Measurements from ENCODE around the gene ANGPTL4.
"Not testable (repeated sequence)": the region's sequence is repeated elsewhere in the genome, so short reads cannot be mapped to it uniquely, and the experiment has no call there.

Gene ANGPTL4, protein sequence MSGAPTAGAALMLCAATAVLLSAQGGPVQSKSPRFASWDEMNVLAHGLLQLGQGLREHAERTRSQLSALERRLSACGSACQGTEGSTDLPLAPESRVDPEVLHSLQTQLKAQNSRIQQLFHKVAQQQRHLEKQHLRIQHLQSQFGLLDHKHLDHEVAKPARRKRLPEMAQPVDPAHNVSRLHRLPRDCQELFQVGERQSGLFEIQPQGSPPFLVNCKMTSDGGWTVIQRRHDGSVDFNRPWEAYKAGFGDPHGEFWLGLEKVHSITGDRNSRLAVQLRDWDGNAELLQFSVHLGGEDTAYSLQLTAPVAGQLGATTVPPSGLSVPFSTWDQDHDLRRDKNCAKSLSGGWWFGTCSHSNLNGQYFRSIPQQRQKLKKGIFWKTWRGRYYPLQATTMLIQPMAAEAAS

DNA sequence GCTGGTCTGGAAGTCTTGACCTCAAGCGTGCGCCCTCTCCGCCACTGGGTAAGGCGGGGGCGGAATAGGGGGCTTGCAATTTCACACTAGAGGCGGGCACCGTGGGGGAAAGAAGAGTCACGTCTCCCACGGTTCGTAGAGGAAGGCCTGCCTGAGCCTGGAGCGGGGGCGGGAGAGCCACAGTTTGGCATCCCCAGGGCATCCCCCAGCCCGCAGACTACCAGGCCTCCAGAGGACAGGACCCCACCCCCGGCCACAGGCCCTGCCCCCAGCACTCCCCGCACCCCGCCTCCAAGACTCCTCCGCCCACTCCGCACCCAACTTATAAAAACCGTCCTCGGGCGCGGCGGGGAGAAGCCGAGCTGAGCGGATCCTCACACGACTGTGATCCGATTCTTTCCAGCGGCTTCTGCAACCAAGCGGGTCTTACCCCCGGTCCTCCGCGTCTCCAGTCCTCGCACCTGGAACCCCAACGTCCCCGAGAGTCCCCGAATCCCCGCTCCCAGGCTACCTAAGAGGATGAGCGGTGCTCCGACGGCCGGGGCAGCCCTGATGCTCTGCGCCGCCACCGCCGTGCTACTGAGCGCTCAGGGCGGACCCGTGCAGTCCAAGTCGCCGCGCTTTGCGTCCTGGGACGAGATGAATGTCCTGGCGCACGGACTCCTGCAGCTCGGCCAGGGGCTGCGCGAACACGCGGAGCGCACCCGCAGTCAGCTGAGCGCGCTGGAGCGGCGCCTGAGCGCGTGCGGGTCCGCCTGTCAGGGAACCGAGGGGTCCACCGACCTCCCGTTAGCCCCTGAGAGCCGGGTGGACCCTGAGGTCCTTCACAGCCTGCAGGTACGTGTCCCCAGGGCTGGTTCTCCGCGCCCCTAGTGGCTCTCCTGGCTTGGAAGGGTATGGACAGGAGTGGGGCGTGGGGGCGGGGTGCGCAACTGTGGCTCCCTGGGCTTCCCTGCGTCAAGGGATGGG lies at the start of gene ANGPTL4:
ANGPTL4 (plus strand) TSS at position 353 of the 969 bp plus-strand sequence; CDS start at position 520, 167 bp downstream.
- peak; percentile 22 for DNase-seq

DNA sequence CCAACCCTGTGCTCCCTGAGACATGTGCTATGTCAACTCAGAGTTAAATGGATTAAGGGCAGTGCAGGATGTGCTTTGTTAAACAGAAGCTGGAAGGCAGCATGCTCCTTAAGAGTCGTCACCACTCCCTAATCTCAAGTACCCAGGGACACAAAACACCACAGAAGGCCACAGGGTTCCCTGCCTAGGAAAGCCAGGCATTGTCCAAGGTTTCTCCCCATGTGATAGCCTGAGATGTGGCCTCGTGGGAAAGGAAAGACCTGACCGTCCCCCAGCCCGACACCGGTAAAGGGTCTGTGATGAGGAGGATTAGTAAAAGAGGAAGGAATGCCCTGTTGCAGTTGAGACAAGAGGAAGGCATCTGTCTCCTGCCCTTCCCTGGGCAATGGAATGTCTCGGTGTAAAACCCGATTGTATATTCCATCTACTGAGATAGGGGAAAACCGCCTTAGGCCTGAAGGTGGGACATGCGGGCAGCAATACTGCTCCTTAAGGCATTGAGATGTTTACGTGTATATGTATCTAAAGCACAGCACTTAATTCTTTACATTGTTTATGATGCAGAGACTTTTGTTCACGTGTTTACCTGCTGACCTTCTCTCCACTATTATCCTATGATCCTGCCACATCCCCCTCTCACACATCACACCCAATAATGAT lies 48.8 kb upstream of the ANGPTL4 start:
- DNase-seq = not testable (repeated sequence)

DNA sequence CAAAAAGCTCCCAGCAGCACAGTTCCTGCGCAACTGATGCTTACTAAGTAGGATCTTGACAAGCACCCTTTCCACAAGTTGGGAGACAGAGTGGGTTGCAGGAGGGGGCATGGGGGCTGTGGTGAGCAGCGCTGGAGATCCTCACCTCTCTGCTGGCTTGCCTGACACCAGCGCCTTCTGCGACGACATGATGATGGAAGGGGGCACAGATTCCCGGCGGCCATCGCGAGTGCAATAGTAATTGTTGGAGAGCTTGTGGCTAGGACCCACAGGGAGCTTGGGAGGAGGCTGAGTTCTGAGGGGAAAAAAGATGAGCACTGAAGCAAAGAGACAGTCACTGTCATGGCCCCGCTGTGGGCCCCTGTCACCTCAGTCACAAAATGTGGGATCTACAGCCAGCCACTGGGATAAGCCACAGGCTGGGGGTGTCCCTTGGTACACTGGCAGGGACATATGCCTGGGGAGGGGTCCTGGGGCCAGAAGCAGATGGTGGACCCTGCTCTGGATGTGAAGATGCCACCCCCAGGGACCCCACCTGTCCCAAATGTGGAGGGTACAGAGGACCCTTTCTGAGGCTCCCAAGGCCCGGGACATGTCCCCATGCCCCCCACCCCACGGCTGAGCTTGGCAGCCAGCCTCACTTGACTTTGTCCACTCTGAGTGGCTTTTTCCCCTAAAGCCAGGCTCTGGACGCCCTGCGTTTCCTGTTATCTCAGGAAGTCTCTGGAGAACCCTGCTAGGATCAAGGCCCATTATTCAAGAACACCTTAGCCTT lies 47.4 kb upstream of the ANGPTL4 start:
- no peak for DNase-seq

DNA sequence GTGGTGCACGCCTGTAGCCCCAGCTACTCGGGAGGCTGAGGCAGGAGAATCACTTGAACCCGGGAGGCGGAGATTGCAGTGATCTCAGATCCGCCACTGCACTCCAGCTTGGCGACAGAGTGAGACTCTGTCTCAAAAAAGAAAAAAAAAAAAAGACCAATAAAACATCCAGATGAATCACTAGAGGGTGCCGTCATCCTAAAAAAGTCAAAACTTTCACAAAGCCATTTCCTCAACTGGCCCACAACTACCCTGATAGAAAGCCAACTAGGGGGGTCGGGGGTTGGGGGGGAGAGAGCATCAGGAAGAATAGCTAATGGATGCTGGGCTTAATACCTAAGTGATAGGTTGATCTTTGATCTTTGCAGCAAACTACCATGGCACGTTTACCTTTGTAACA lies 45.1 kb upstream of the ANGPTL4 start:
- DNase-seq = not testable (repeated sequence)

DNA sequence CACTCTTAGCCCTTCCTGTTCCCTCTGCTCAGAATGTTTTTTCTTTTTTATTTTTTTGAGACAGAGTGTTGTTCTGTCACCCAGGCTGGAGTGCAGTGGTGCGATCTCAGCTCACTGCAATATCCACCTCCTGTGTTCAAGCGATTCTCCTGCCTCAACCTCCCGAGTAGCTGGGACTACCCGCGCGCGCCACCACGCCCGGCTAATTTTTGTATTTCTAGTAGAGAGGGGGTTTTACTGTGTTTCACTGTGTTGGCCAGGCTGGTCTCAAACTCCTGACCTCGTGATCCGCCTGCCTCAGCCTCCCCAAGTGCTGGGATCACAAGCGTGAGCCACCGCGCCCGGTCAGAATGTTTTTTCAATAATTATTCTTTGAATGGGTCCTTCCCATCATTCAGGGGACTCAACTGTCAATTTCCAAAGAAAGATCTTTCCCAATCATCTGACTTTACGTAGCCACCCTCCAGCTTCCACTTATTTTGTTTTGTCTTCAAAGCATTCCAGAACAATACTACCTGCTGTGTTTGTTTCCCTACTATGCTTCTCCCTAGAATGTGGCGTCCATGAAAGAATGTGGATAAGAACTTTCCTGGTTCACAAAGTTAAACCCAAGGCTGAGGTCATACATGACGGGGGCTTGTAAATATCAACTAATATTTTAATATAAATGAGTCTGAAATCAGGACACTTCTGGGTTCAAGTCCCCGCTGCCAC lies 44.0 kb upstream of the ANGPTL4 start:
- no peak for DNase-seq

DNA sequence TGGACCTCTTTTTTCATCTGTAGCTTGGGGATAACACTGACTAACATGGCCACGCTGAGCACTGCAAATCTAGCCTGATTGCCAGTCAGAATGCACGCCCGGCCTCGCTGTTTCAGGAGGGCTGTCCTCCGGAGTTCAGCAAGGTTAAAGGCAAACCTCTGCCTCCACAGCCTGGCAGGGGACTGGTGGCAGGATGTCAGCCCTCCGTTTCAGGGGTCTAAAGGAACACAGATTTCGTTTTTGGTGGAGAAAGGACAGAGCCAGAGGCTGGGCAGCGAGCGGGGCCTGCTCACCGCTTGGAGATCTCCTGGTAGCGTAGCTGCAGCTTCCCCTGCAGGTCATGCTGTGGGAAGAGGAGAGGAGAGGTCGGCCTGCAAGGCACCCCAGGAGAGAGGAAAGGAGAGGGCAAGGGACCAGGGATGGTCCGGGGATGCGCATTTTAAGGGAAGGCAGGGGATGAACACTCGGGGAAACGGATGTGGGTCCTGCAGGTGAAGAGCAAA lies 43.3 kb upstream of the ANGPTL4 start:
- DNase-seq = no peak

DNA sequence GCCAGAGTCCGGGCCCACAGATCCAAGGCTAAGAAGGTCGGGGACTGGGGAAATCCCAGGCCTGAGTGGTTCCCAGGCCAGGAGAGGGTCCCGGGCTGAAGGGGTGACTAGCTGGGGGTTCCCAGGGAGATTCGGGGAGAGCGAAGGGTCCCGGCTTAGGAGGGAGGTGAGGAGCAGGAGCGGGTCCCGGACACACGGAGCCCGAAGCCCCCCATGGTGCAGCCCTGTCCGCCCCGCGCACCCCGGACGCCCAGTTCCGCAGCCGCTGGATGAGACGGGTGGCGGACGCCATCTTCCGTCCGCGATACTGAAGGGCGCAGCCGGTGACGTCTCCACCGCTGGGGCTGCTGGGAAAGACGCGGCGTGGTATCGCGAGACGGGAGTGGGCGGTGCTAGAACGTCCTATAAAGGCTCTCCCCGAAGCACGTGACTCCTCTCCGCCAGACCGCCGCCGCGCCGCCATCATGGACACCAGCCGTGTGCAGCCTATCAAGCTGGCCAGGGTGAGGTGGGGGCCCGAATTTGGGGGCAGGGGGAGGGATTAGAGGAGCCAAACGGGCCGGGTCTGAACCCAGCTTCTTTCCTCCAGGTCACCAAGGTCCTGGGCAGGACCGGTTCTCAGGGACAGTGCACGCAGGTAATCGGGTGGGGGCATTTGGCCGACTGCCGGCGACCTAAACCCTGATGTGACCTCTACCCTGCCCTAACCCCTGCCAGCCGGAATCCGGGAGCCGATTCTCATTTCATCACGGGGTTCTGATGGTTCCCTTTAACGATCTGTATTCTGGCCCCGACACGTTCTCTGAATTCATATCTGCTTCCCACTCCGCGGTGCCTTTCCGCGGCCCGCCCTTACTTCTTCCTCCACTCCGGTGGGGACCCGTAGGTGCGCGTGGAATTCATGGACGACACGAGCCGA lies 42.6 kb upstream of the ANGPTL4 start, which contains the start of the genes NDUFA7 and RPS28:
NDUFA7 (minus strand) TSS at position 309 of the 919 bp plus-strand sequence; CDS start at position 292, 17 bp downstream.
RPS28 (plus strand) TSS at position 430 of the 919 bp plus-strand sequence; CDS start at position 465, 35 bp downstream.
- DNase-seq = peak; percentile 97

DNA sequence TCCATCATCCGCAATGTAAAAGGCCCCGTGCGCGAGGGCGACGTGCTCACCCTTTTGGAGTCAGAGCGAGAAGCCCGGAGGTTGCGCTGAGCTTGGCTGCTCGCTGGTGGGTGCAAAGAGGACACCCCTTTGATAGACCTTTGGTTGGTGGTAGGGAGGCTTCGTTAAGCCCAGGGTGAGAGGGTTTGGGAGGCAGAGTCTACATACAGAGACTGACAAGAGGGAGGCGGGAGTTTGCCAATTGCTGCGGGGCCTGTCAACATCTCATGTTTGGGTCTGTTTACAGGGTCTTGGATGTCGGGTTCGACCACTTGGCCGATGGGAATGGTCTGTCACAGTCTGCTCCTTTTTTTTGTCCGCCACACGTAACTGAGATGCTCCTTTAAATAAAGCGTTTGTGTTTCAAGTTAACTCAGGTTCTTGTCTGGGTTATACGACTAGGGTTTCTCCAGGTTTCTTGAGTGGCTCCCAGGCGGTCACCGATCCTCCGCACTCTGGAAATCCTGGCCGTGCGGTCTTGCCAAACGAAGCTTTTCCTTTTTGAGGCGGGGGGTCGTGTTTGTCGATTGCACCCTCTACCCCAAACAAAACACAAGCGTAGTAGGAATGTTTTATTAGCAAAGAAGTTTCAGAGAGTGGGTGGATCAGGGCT lies 41.8 kb upstream of the ANGPTL4 start:
- DNase-seq = no peak

DNA sequence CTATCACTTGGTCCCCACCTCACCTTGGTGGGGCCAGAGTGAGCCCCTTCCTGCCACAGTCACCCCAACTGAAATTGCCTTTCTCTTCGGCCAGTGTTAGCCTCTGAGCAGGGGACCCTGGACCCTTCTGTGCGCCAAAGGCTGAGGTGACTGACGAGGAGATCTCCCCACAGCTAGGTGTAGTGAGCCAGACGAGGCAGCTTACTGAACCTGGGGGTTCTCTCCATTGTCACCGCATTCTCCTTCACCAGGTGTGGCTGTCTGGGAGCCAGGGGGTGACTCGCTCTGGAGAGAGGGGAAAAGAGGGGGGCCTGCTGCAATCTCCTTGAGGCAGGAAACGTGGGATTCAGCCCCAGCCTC lies 41.3 kb upstream of the ANGPTL4 start:
- DNase-seq = no peak

DNA sequence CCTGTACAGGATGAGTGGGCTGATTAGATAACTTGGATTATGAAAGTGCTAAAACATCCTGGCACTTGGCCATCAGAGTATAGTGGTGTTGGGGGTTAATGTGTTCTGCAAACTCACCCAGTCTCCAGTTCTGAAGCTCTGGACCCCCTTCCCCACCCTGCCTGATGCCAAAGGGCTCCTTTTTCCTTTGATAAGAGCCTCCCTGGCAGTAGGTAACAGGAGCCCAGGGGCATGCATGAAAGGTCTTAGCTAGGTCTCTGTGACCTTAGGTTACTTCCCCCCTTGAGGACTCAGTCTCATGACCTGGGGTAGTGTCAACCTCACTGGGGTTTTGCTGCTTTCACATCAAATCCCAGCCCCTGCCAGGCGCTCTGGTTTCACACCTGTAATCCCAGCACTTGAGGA lies 40.2 kb upstream of the ANGPTL4 start:
- DNase-seq = no peak

DNA sequence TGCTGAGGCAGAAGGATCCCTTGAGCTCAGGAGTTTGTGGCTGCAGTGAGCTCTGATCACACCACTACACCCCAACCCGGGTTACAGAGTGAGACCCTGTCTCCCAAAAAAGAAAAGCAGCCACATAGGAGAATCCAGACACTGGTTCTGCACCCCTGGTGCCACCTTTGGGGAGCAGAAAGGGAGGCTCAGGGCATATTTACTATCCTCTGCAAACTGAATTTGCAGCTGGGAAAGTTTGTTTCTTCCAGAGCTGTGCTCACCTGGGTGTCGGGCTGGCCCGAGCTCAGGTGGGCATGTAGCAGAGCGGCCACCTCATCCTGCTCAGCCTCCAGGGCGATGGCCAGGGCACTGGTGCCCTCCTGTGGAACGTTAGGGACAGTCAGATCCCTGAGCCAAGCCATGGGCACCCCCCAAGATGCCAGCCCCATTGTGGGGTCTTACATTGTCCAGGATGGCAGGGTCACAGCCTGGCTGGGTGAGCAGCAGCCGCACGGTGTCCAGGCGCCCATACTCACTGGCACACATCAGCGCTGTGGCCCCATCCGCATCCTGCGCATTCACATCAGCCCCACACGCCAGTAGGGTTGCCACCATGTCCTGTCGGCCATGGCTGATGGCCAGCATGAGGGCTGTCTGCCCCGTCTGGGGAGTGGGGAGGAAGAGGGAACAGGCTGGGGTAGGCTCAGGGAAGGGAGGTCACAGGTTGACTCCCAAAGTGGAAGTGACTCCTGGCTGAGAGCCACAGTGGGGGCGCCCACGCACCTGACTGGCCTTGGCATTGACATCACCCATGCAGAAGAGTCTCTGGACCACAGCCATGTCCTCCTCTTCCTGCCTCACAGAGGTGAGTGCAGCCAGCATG lies 39.5 kb upstream of the ANGPTL4 start:
- no peak for DNase-seq

DNA sequence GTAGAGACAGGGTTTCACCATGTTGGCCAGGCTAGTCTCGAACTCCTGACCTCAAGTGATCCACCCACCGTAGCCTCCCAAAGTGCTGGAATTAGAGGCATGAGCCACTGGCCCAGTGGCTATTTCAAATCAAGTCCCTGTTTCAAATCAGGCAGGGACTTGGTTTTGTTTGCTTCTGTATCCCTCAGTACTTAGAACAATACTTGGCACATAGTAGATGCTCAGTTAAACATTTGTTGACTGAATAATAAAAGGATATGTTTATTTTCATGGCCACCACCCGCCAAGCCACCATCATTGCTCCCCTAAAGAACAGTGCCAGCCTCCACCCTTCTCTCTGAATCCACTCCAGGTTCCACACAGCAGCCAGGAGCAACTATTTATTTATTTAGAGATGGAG lies 38.5 kb upstream of the ANGPTL4 start:
- no peak for DNase-seq

DNA sequence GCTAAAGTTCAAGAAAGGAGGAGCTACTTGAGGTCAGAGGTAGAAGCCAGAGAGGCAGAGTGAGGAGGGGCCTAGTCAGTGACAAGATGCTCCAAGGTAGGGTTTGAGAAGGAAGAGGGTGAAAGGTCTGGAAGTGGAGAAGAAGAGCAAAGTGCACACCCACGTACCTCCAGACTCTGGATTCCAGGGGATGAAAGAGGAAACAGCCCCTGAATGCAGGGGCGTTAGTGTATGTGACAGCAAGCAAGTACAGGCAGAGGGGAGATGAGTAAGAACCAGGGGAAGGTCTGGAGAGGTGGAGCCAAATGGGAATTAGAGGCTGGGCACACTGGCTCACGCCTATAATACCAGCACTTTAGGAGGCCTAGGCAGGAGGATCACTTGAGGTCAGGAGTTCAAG lies 34.0 kb upstream of the ANGPTL4 start:
- no peak for DNase-seq

DNA sequence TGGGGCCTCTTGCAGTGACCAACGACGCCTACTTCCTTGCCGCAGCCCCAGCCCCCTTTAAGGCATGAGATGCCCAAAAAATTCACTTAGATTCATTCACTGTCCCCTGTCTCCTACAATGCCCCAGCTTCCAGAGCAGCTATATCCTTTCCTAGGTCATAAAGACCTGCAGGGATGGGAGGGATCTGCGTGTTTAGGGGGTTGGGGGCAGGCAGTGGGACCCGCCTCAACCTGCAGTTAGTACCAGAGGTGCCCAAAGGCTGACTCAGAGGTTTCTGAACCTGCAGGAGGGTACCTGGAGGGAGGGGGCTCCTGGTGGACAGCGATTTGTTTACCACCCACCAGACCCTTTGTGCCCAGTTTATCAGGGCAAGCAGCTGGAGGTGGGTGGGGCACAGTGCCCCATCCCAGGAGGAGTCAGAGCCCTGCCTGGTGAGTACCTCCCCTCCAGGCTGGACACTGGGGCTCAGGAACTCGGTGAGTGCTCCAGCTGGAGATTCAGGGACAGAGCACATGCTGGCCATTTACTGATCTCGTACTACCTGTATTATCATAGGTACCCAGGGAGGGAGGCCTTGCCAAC lies 32.6 kb upstream of the ANGPTL4 start:
- no peak for DNase-seq

DNA sequence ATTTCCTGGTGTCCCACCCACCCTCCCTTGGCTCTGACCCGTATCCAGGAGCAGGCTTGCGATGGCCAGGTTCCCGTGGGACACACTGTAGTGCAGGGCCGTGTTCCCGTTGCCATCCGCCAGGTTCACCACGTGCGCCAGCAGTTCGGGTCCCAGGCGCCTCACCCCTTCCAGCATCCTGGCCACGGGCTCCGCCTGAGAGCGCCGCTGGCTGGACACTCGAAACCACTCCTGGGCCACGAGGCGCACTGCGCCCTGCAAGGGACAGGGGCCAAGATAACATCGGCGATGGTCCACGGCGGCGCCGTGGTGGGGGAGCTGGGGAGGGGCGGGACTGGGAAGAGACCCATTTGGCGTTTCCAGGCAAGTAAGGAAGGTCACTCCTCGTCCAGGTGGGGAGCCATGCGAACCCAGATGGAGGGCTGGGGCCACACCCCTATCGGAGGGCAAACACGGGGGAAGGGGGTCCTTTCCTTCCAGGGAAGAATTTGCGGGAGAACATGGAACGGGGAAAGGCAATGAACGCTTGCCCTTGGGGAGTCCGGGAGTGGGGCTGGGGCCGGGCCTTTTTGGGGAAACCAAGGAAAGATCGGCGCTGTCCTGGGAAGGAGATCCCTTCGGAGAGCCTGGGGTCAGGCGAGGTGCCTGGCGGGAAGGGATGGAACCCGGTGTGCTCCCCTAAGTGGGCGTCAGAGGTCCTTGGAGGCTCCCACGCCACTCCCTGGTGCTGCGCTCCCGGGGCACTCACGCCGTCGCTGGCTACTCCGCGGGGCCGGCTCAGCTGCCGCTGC lies 30.8 kb upstream of the ANGPTL4 start:
- DNase-seq = no peak

DNA sequence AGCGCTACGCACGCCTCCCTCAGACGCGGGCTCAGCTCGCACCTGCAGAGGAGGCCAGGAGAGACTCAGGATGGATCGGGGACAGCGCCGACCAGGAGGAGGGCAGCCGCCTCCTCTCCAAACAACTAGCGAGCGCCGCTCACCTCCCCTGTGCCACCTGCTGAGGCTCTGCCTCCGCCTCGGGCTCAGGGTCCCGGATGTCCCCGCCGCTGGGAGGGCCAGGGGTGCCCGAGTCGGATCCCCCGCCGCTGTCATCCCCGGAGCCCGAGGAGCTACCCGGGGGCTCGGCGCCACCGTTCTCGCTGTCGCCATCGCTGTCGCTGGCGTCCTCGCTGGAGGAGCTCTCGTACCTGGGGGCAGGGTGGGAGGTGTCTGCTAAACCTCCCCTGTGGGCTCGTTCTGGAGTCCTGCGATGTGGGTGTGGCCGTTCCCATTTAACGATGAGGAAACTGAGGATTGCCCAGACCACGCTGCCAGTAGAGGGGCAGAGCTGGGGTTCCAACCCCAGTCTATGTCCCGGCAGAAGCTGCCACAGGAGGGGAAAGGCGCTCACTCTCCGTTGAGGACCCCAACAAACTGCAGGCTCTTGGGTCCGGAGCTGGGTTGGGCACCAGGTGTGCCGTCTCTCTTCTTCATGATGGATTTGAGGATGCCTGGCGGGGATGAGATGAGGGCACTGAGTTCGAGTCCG lies 30.0 kb upstream of the ANGPTL4 start:
- DNase-seq = no peak

Measured in activated CD4-positive, alpha-beta T cell treated with anti-CD3 and anti-CD28 coated beads for 1 hour (primary cell).